A549 (cell line): ENCODE data around the gene CTCF. TPM values are rescaled to one million over a fixed set of nuclear protein-coding genes. Genes with fewer than 3 reads are reported as not detected.

Experiments used
- ATAC-seq, 2 experiments: fragments of 200-7000 bp in 1 of 2; fragments of >200 bp in 1 of 2; cut with Nextera tagmentation in 1 of 2; cut with Tn5 transposase in 1 of 2; 3 replicates each; pipeline versions ENCODE4 v1.8.0 to v1.9.1; 2018 to 2020; ENCODE audit warnings: mild to moderate bottlenecking in 1 of 2, moderate library complexity in 1 of 2
- CTCF ChIA-PET: fragments of 300-600 bp; sonication (Branson Sonifier 250); formaldehyde crosslinking; extraction: SDS; loops from one replicate; lab custom pipeline; 2021; ENCODE audit warnings: antibody characterized with exemption, inconsistent platforms; lab: Yijun Ruan, JAX
- POLR2A ChIA-PET: fragments of 350-600 bp; formaldehyde crosslinking; extraction: SDS; loops from one replicate; lab custom pipeline; 2021; ENCODE audit warnings: antibody characterized with exemption, inconsistent platforms; lab: Yijun Ruan, JAX
- DNase-seq, 2 experiments: peaks; one replicate each; pipeline versions ENCODE4 v3.0.0 to v3.0.0-alpha.2; 2011 to 2016; ENCODE audit warnings: low read depth in 1 of 2, low spot score in 1 of 2
- FAIRE-seq: peaks from 2 replicates; lab custom pipeline; 2011; peaks lifted over from hg19 to GRCh38; lab: Jason Lieb, UNC
- H3K27ac ChIP-seq, 2 experiments: fragments of >200 bp; sonication (Bioruptor Twin); formaldehyde crosslinking; 3 replicates each; pipeline ENCODE4 v1.5.1; 2016 to 2017
- H3K4me1 ChIP-seq: fragments of >200 bp; sonication (Bioruptor Twin); formaldehyde crosslinking; 3 replicates; pipeline ENCODE4 v1.6.1; 2016
- H3K4me2 ChIP-seq: fragments of >200 bp; sonication (Bioruptor Twin); formaldehyde crosslinking; 3 replicates; pipeline ENCODE4 v1.6.1; 2016
- H3K4me3 ChIP-seq: fragments of >200 bp; sonication (Bioruptor Twin); formaldehyde crosslinking; 3 replicates; pipeline ENCODE4 v1.5.1; 2016
- H3K9me3 ChIP-seq: fragments of >200 bp; sonication (Bioruptor Twin); formaldehyde crosslinking; 3 replicates; pipeline ENCODE4 v1.6.1; 2016
- ATOH8 ChIP-seq: fragments of 250-450 bp; sonication (Bioruptor Pico); IDR thresholded peaks from 2 replicates; pipeline ENCODE4 v1.5.0; 2020; ENCODE audit warnings: low read depth, mild to moderate bottlenecking, moderate library complexity
- CBX2 ChIP-seq: fragments of 200-600 bp; sonication (generic); IDR thresholded peaks from 2 replicates; pipeline ENCODE4 v1.6.1; 2016; ENCODE audit warnings: low read depth, mild to moderate bottlenecking, borderline replicate concordance
- E2F6 ChIP-seq: IDR thresholded peaks from 2 replicates; pipeline ENCODE4 v1.6.1; 2012; ENCODE audit warnings: low read depth, borderline replicate concordance
- EHF ChIP-seq: fragments of 250-450 bp; sonication (Bioruptor Pico); IDR thresholded peaks from 2 replicates; pipeline ENCODE4 v1.5.0; 2020; ENCODE audit warnings: mild to moderate bottlenecking
- EHMT2 ChIP-seq: fragments of 200-600 bp; sonication (generic); IDR thresholded peaks from 2 replicates; pipeline ENCODE4 v1.6.1; 2016; ENCODE audit warnings: antibody characterized with exemption, low read depth, mild to moderate bottlenecking, moderate library complexity
- EP300 ChIP-seq, 2 experiments: fragments of >200 bp; sonication (Bioruptor Twin); formaldehyde crosslinking; IDR thresholded peaks; 2 replicates in 1 of 2; 3 replicates in 1 of 2; pipeline ENCODE4 v1.6.1; 2016 to 2017
- FOSL2 ChIP-seq, 2 experiments: fragments of 450-650 bp in 1 of 2; fragments of >200 bp in 1 of 2; sonication (Bioruptor Twin) in 1 of 2; formaldehyde crosslinking; IDR thresholded peaks; 2 replicates each; pipeline versions ENCODE4 v1.5.0 to v1.6.1; 2016 to 2020; ENCODE audit warnings: mild to moderate bottlenecking in 1 of 2, moderate library complexity in 1 of 2
- HMGXB4 ChIP-seq: fragments of 250-450 bp; sonication (Bioruptor Pico); IDR thresholded peaks from 2 replicates; pipeline ENCODE4 v1.5.0; 2021; ENCODE audit warnings: mild to moderate bottlenecking, moderate library complexity, borderline replicate concordance
- HOXA7 ChIP-seq: fragments of 250-450 bp; sonication (Bioruptor Pico); IDR thresholded peaks from 2 replicates; pipeline ENCODE4 v1.5.0; 2020; ENCODE audit warnings: mild to moderate bottlenecking, moderate library complexity
- MAFK ChIP-seq: fragments of 450-650 bp; IDR thresholded peaks from 2 replicates; pipeline ENCODE4 v1.6.1; 2014; ENCODE audit not compliant: partially characterized antibody
- NFE2L2 ChIP-seq: fragments of 150-350 bp; conservative IDR thresholded peaks from 2 replicates; pipeline ENCODE4 v1.6.1; 2014; ENCODE audit warnings: low read length
- PBX3 ChIP-seq: IDR thresholded peaks from 2 replicates; pipeline ENCODE4 v1.6.1; 2012
- PHF8 ChIP-seq: fragments of 200-600 bp; sonication (generic); IDR thresholded peaks from 2 replicates; pipeline ENCODE4 v1.6.1; 2016; ENCODE audit warnings: low read depth, mild to moderate bottlenecking, antibody characterized with exemption, moderate library complexity, borderline replicate concordance
- POLR2AphosphoS2 ChIP-seq: conservative IDR thresholded peaks from 2 replicates; pipeline ENCODE4 v1.6.1; 2012; ENCODE audit warnings: low read length, improper control_type of control experiment, inconsistent platforms
- REST ChIP-seq: fragments of 200-600 bp; sonication (generic); IDR thresholded peaks from 2 replicates; pipeline ENCODE4 v1.6.1; 2016; ENCODE audit warnings: antibody characterized with exemption, mild to moderate bottlenecking, moderate library complexity
- SMC3 ChIP-seq: fragments of >200 bp; sonication (Bioruptor Twin); formaldehyde crosslinking; IDR thresholded peaks from 3 replicates; pipeline ENCODE4 v1.6.1; 2018; ENCODE audit warnings: inconsistent platforms
- TFCP2L1 ChIP-seq: fragments of 250-450 bp; sonication (Bioruptor Pico); IDR thresholded peaks from 2 replicates; pipeline ENCODE4 v1.5.0; 2021; ENCODE audit warnings: mild to moderate bottlenecking
- ZC3H11A ChIP-seq: fragments of 450-650 bp; IDR thresholded peaks from 2 replicates; pipeline ENCODE4 v1.6.1; 2014; ENCODE audit warnings: antibody characterized with exemption, mild to moderate bottlenecking
- ZFP36 ChIP-seq: fragments of 450-650 bp; IDR thresholded peaks from 2 replicates; pipeline ENCODE4 v1.6.1; 2014; ENCODE audit warnings: borderline replicate concordance; ENCODE audit not compliant: partially characterized antibody
- ZNF302 ChIP-seq: fragments of 250-450 bp; sonication (Bioruptor Pico); IDR thresholded peaks from 2 replicates; pipeline ENCODE4 v1.9.0; 2021; ENCODE audit warnings: inconsistent platforms, mild to moderate bottlenecking, moderate library complexity
- WGBS: methylation state at CpG from one replicate; pipeline ENCODE4 v1.1.6; 2017; ENCODE audit errors: missing lambda C conversion rate; 5-methylcytosine and 5-hydroxymethylcytosine counted together
- polyA plus RNA-seq, 4 experiments: library from polyadenylated mRNA; depleted of rRNA in 3 of 4; stranded (reverse); fragments of >200 nt; fragmentation: RNase III in 1 of 4; extraction: RNeasy Plus Mini Kit Qiagen cat#74134 plus additional on column Dnase treatment in 1 of 4; gene quantifications; 2 replicates in 3 of 4; 3 replicates in 1 of 4; pipeline ENCODE4 v1.2.3, GENCODE V29; 2011 to 2017

Gene CTCF
- polyA plus RNA-seq, 2 of the 4 experiments (the other 2 are of a cell fraction) = 42.5 to 58.4 TPM

GRCh38 chr16:67535201-67535600, 27.1 kb upstream of the CTCF start:
- no peak for ATAC-seq
- ChIA-PET POLR2A (no interaction called here), CTCF (interaction anchor here (0.8 to 22.1 kb wide), 3 partner anchors 11 to 110 kb away, joined by 4 to 301 read pairs (median 120); partner anchors contain the start of gene CARMIL2)
- no peak for FAIRE-seq
- WGBS = 95% methylated on average over 2 of the region's 2 CpGs
- H3K9me3 ChIP-seq = no peaks in the 10 kb centered on the region
- H3K27ac ChIP-seq = no peak overlapping the region
- H3K4me3 ChIP-seq = no peak overlapping the region
- no peak overlapping the region for H3K4me2 ChIP-seq
- peaks cover 18% of the 10 kb centered on the region for H3K4me1 ChIP-seq
- TF ChIP-seq SMC3 = no peak
- no peak for TF ChIP-seq E2F6
- no peak for TF ChIP-seq ZC3H11A
- no peak for TF ChIP-seq PBX3
- TF ChIP-seq MAFK = no peak
- TF ChIP-seq POLR2AphosphoS2 = no peak
- no peak for TF ChIP-seq EP300 (IDR thresholded peaks at IDR 0.05)
- TF ChIP-seq ATOH8 (CRISPR knock-in tag) = no peak
- TF ChIP-seq PHF8 = no peak
- TF ChIP-seq NFE2L2 = no peak
- no peak for TF ChIP-seq EHMT2
- TF ChIP-seq CBX2 = no peak
- TF ChIP-seq EHF (CRISPR knock-in tag) = no peak
- TF ChIP-seq HOXA7 (CRISPR knock-in tag) = no peak
- TF ChIP-seq HMGXB4 (CRISPR knock-in tag) = no peak
- no peak for TF ChIP-seq TFCP2L1 (CRISPR knock-in tag)
- TF ChIP-seq REST = no peak
- no peak for TF ChIP-seq FOSL2 (IDR thresholded peaks at IDR 0.05)
- no peak for TF ChIP-seq FOSL2 (CRISPR knock-in tag; IDR thresholded peaks at IDR 0.05)
- no peak for TF ChIP-seq ZNF302 (CRISPR knock-in tag)
- no peak for TF ChIP-seq ZFP36
- no peak for DNase-seq
